H1 (cell line): ENCODE data around the gene GLI1. TPM values are rescaled to one million over a fixed set of nuclear protein-coding genes. Genes with fewer than 3 reads are reported as not detected.

Experiments used
- CTCF ChIA-PET: fragments of 300-600 bp; sonication (Branson Sonifier 250); formaldehyde crosslinking; loops from one replicate; lab custom pipeline; 2021; ENCODE audit not compliant: partially characterized antibody; lab: Charles Lee
- POLR2A ChIA-PET: fragments of 300-600 bp; sonication (Branson Sonifier 250); formaldehyde crosslinking; loops from one replicate; lab custom pipeline; 2021; ENCODE audit warnings: inconsistent platforms; ENCODE audit not compliant: partially characterized antibody; lab: Charles Lee
- DNase-seq, 2 experiments: peaks; one replicate each; pipeline versions ENCODE4 v3.0.0 to v3.0.0-alpha.2; 2010 to 2022; ENCODE audit warnings: low spot score in 2 of 2, low read depth in 1 of 2, mixed read lengths in 1 of 2
- FAIRE-seq: peaks from 2 replicates; lab custom pipeline; 2011; peaks lifted over from hg19 to GRCh38; lab: Jason Lieb, UNC
- H2AFZ ChIP-seq: 2 replicates; pipeline ENCODE4 v1.8.1; 2012; ENCODE audit warnings: low read length, inconsistent platforms
- H2AK5ac ChIP-seq: 2 replicates; pipeline ENCODE4 v1.6.1; 2013; ENCODE audit warnings: low read depth, low read length
- H2BK120ac ChIP-seq: replicated peaks from 2 replicates; pipeline ENCODE3; 2013; ENCODE audit warnings: low read depth, low read length, inconsistent platforms
- H2BK12ac ChIP-seq: 2 replicates; pipeline ENCODE4 v1.6.1; 2013; ENCODE audit warnings: low read depth, low read length
- H2BK15ac ChIP-seq: 2 replicates; pipeline ENCODE4 v1.6.1; 2013; ENCODE audit warnings: low read length
- H2BK20ac ChIP-seq: 2 replicates; pipeline ENCODE4 v1.6.1; 2013; ENCODE audit warnings: low read length
- H2BK5ac ChIP-seq: 2 replicates; pipeline ENCODE4 v1.6.1; 2013; ENCODE audit warnings: low read depth, low read length
- H3K14ac ChIP-seq: 2 replicates; pipeline ENCODE4 v1.6.1; 2013; ENCODE audit warnings: inconsistent platforms; ENCODE audit not compliant: insufficient read length
- H3K18ac ChIP-seq: 2 replicates; pipeline ENCODE4 v1.6.1; 2013; ENCODE audit warnings: low read length; ENCODE audit errors: extremely low read depth
- H3K23ac ChIP-seq: 2 replicates; pipeline ENCODE4 v1.6.1; 2013; ENCODE audit warnings: inconsistent platforms; ENCODE audit not compliant: insufficient read length
- H3K23me2 ChIP-seq: 2 replicates; pipeline ENCODE4 v1.6.1; 2013; ENCODE audit warnings: low read depth, low read length
- H3K27ac ChIP-seq: 2 replicates; pipeline ENCODE4 v1.6.1; 2011; ENCODE audit warnings: low read depth, low read length, inconsistent platforms
- H3K27me3 ChIP-seq, 4 experiments: replicated peaks in 1 of 4; 1 replicate in 1 of 4; 2 replicates in 3 of 4; pipeline versions ENCODE4 v1.6.1 to v1.8.1; 2011 to 2013; ENCODE audit warnings: low read length in 3 of 4, mild to moderate bottlenecking in 3 of 4, inconsistent platforms in 2 of 4, mixed read lengths in 2 of 4, moderate library complexity in 1 of 4; ENCODE audit not compliant: control insufficient read depth in 3 of 4, insufficient read depth in 3 of 4; ENCODE audit errors: extremely low read depth in 1 of 4
- H3K36me3 ChIP-seq, 4 experiments: 2 replicates each; pipeline versions ENCODE4 v1.6.1 to v1.8.1; 2011 to 2013; ENCODE audit warnings: mild to moderate bottlenecking in 4 of 4, low read length in 3 of 4, moderate library complexity in 2 of 4, control low read depth in 1 of 4, inconsistent platforms in 1 of 4; ENCODE audit not compliant: insufficient read depth in 4 of 4, control insufficient read depth in 2 of 4
- H3K4ac ChIP-seq: replicated peaks from 2 replicates; pipeline ENCODE3; 2013; ENCODE audit warnings: low read length, low read depth, mixed read lengths, inconsistent platforms; ENCODE audit not compliant: insufficient read length
- H3K4me1 ChIP-seq, 4 experiments: replicated peaks in 1 of 4; 1 replicate in 1 of 4; 2 replicates in 3 of 4; pipeline versions ENCODE4 v1.6.1 to v1.8.1; 2011 to 2013; ENCODE audit warnings: low read length in 3 of 4, inconsistent platforms in 2 of 4, mixed read lengths in 1 of 4; ENCODE audit not compliant: insufficient read depth in 4 of 4, control insufficient read depth in 3 of 4
- H3K4me2 ChIP-seq, 2 experiments: 2 replicates each; pipeline versions ENCODE4 v1.6.1 to v1.8.1; 2011 to 2013; ENCODE audit warnings: low read depth in 2 of 2, low read length in 2 of 2, control low read depth in 1 of 2, inconsistent platforms in 1 of 2, mild to moderate bottlenecking in 1 of 2; ENCODE audit not compliant: insufficient read depth in 1 of 2
- H3K4me3 ChIP-seq, 4 experiments: fragments of 200-600, 300-600 bp in 1 of 4; sonication (generic), shearing (Covaris generic), sonication (Bioruptor Twin) in 1 of 4; 2 replicates each; pipeline versions ENCODE4 v1.5.1 to v1.8.1; 2011 to 2016; ENCODE audit warnings: low read length in 4 of 4, low read depth in 3 of 4, control low read depth in 2 of 4, inconsistent platforms in 2 of 4, mild to moderate bottlenecking in 2 of 4, mixed read lengths in 1 of 4, moderate library complexity in 1 of 4; ENCODE audit not compliant: insufficient read depth in 2 of 4; ENCODE audit errors: extremely low read depth in 1 of 4
- H3K56ac ChIP-seq: replicated peaks from 2 replicates; pipeline ENCODE3; 2013; ENCODE audit warnings: low read depth, mild to moderate bottlenecking, mixed read lengths, low read length, inconsistent platforms; ENCODE audit not compliant: insufficient read length
- H3K79me1 ChIP-seq: 2 replicates; pipeline ENCODE4 v1.6.1; 2013; ENCODE audit warnings: low read depth, low read length, control low read depth
- H3K79me2 ChIP-seq, 2 experiments: 2 replicates each; pipeline versions ENCODE4 v1.6.1 to v1.8.1; 2012 to 2013; ENCODE audit warnings: low read length in 2 of 2, mild to moderate bottlenecking in 2 of 2, inconsistent platforms in 1 of 2; ENCODE audit not compliant: insufficient read depth in 2 of 2, control insufficient read depth in 1 of 2
- H3K9ac ChIP-seq, 4 experiments: replicated peaks in 1 of 4; 1 replicate in 1 of 4; 2 replicates in 3 of 4; pipeline versions ENCODE4 v1.6.1 to v1.8.1; 2011 to 2013; ENCODE audit warnings: low read depth in 3 of 4, low read length in 3 of 4, control low read depth in 2 of 4, mild to moderate bottlenecking in 2 of 4, moderate library complexity in 2 of 4, inconsistent platforms in 1 of 4; ENCODE audit errors: extremely low read depth in 1 of 4
- H3K9me3 ChIP-seq, 2 experiments: 2 replicates each; pipeline versions ENCODE4 v1.6.1 to v1.8.1; 2012 to 2013; ENCODE audit warnings: mild to moderate bottlenecking in 2 of 2, moderate library complexity in 2 of 2, control low read depth in 1 of 2, inconsistent platforms in 1 of 2, low read depth in 1 of 2, low read length in 1 of 2, mixed read lengths in 1 of 2; ENCODE audit not compliant: insufficient read depth in 2 of 2
- H4K20me1 ChIP-seq, 2 experiments: replicated peaks in 1 of 2; 2 replicates each; pipeline versions ENCODE3 to v1.8.1; 2011 to 2013; ENCODE audit warnings: inconsistent platforms in 2 of 2, low read length in 2 of 2, mild to moderate bottlenecking in 1 of 2; ENCODE audit not compliant: insufficient read depth in 2 of 2, control insufficient read depth in 1 of 2
- H4K5ac ChIP-seq: 2 replicates; pipeline ENCODE4 v1.6.1; 2013; ENCODE audit warnings: low read length, low read depth, mixed read lengths, inconsistent platforms; ENCODE audit not compliant: insufficient read length
- H4K8ac ChIP-seq: 2 replicates; pipeline ENCODE4 v1.8.0; 2013; ENCODE audit warnings: mild to moderate bottlenecking, moderate library complexity, low read length, inconsistent platforms; ENCODE audit not compliant: insufficient read depth; ENCODE audit errors: extremely low read depth
- H4K91ac ChIP-seq: replicated peaks from 2 replicates; pipeline ENCODE3; 2013; ENCODE audit warnings: low read length, mixed read lengths, inconsistent platforms; ENCODE audit not compliant: insufficient read length
- ATF3 ChIP-seq: IDR thresholded peaks from 2 replicates; pipeline ENCODE4 v1.6.1; 2011; ENCODE audit warnings: low read depth, mild to moderate bottlenecking, low read length; ENCODE audit not compliant: insufficient read depth
- PHF8 ChIP-seq: fragments of 200-600 bp; sonication (generic); conservative IDR thresholded peaks from 2 replicates; pipeline ENCODE4 v1.7.1; 2012; ENCODE audit warnings: low read depth, mild to moderate bottlenecking, inconsistent platforms, low read length, moderate library complexity
- POLR2AphosphoS5 ChIP-seq: IDR thresholded peaks from 2 replicates; pipeline ENCODE4 v1.6.1; 2011; ENCODE audit warnings: low read depth, low read length
- RXRA ChIP-seq: IDR thresholded peaks from 2 replicates; pipeline ENCODE4 v1.6.1; 2011; ENCODE audit warnings: low read depth, mild to moderate bottlenecking, low read length, moderate library complexity; ENCODE audit not compliant: insufficient read depth
- SAP30 ChIP-seq: fragments of 300-600 bp; sonication (generic); IDR thresholded peaks from 2 replicates; pipeline ENCODE4 v1.7.1; 2012; ENCODE audit warnings: low read length, moderate library complexity, mild to moderate bottlenecking, inconsistent platforms; ENCODE audit not compliant: insufficient read depth, insufficient replicate concordance
- TEAD4 ChIP-seq: IDR thresholded peaks from 2 replicates; pipeline ENCODE4 v1.6.1; 2012; ENCODE audit warnings: low read depth, low read length, inconsistent platforms, mixed read lengths
- WGBS, 2 experiments: shearing (Covaris generic) in 1 of 2; methylation state at CpG; one replicate each; pipeline versions ENCODE4 v1.1.6 to v1.1.7; 2013 to 2015; ENCODE audit warnings: low lambda C conversion rate in 2 of 2, mixed read lengths in 2 of 2, inconsistent platforms in 1 of 2, low coverage in 1 of 2, missing lambda C conversion rate in 1 of 2; ENCODE audit not compliant: insufficient replicate concordance in 2 of 2, insufficient coverage in 1 of 2, insufficient read length in 1 of 2; ENCODE audit errors: extremely low coverage in 1 of 2, missing lambda C conversion rate in 1 of 2; 5-methylcytosine and 5-hydroxymethylcytosine counted together
- polyA plus RNA-seq, 7 experiments: library from polyadenylated mRNA; depleted of rRNA in 3 of 7; stranded (reverse) in 5 of 7; unstranded in 2 of 7; fragments of >200 nt in 5 of 7; fragments of 200-250 nt in 2 of 7; gene quantifications; 1 replicate in 5 of 7; 2 replicates in 1 of 7; 4 replicates in 1 of 7; pipeline versions ENCODE4 v1.2.1 to v1.2.3, GENCODE V29; 2011 to 2013; ENCODE audit warnings: missing spikeins in 2 of 7, mixed read lengths in 2 of 7
- total RNA-seq: library from RNA; stranded (reverse); fragmentation: NEBNext Ultra II Directional; extraction: Animal tissue kit (Norgen Biotek cat#: 25700); gene quantifications from 2 replicates; pipeline ENCODE4 v1.2.1, GENCODE V29; 2021
- TF ChIP-seq, protein P1 (sequence below): IDR thresholded peaks from 2 replicates; pipeline ENCODE4 v1.6.1; 2011; ENCODE audit warnings: low read length, improper control_type of control experiment
- TF ChIP-seq, protein P2 (sequence below): IDR thresholded peaks from 2 replicates; pipeline ENCODE4 v1.6.1; 2012; ENCODE audit warnings: inconsistent platforms

Gene GLI1
- total and polyA plus RNA-seq, 2 of the 8 experiments (the other 6 are each of a cell fraction or from before 2014, with no cell fraction given) = 23.5 to 25.3 TPM

GRCh38 chr12:57518920-57519795, 59.6 kb downstream of the GLI1 start:
- Histone ChIP-seq H2BK12ac (no peak overlapping the region; the same call in 1 of the 2 replicates), H2BK20ac (no peak overlapping the region), H3K9me3 (no peaks in the 10 kb centered on the region), H3K4me1 (peaks cover 8 to 24% (median 14%) of the 10 kb centered on the region in 4 experiments), H3K18ac (peak overlapping the region; percentile 65), H2AFZ (no peak overlapping the region), H3K36me3 (peaks cover 32 to 47% (median 37%) of the 10 kb centered on the region in 4 experiments), H4K20me1 (peaks cover 7 to 21% of the 10 kb centered on the region in 2 experiments), H3K4ac (no peak overlapping the region), H4K91ac (no peak overlapping the region), H3K27me3 (no peaks in the 10 kb centered on the region), H3K23ac (no peak overlapping the region), H2AK5ac (no peak overlapping the region), H3K4me3 (peak overlapping the region; percentile 80 to 94 (median 86)), H3K79me2 (peaks cover 0 to 25% of the 10 kb centered on the region in 2 experiments; a peak in 2 of 4 replicates), H3K56ac (no peak overlapping the region), H4K5ac (no peak overlapping the region), H2BK5ac (peak overlapping the region; percentile 86), H2BK120ac (no peak overlapping the region), H2BK15ac (no peak overlapping the region), H3K4me2 (peak overlapping the region; percentile 81 to 96), H3K9ac (peak overlapping the region; percentile 72 to 98 (median 91)), H3K14ac (no peak overlapping the region), H3K23me2 (peaks cover 19% of the 10 kb centered on the region), H4K8ac (no peak overlapping the region), H3K27ac (peak overlapping the region; percentile 88), H3K79me1 (no peaks in the 10 kb centered on the region; the same call in 1 of the 2 replicates)
- ChIA-PET CTCF (interaction anchor here (0.8 to 1.8 kb wide), 3 partner anchors 19 to 223 kb away, joined by 3 to 5 read pairs (median 4); partner anchors contain the start of gene INHBE), POLR2A (interaction anchor here (0.8 to 6.0 kb wide), 30 partner anchors 8 to 391 kb away, joined by 3 to 60 read pairs (median 4); partner anchors contain the start of genes ARHGEF25, DCTN2, KIF5A and LRP1)
- 41% methylated on average over 7 of the region's 7 CpGs; no CpG with 5 or more reads in 1 of the 2 experiments for WGBS, 2 experiments
- DNase-seq (no peak), FAIRE-seq (no peak)
- TF ChIP-seq TEAD4 = no peak
- TF ChIP-seq, protein P1, sequence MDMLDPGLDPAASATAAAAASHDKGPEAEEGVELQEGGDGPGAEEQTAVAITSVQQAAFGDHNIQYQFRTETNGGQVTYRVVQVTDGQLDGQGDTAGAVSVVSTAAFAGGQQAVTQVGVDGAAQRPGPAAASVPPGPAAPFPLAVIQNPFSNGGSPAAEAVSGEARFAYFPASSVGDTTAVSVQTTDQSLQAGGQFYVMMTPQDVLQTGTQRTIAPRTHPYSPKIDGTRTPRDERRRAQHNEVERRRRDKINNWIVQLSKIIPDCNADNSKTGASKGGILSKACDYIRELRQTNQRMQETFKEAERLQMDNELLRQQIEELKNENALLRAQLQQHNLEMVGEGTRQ = no peak
- 0 out of 2 replicates have a peak, but pooled peaks have one; percentile 12 for TF ChIP-seq POLR2AphosphoS5
- TF ChIP-seq SAP30 = no peak
- TF ChIP-seq RXRA = no peak
- no peak for TF ChIP-seq ATF3
- TF ChIP-seq, protein P2, sequence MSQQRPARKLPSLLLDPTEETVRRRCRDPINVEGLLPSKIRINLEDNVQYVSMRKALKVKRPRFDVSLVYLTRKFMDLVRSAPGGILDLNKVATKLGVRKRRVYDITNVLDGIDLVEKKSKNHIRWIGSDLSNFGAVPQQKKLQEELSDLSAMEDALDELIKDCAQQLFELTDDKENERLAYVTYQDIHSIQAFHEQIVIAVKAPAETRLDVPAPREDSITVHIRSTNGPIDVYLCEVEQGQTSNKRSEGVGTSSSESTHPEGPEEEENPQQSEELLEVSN = no peak
- no peak for TF ChIP-seq PHF8
